ENCODE measurements around the gene STH.

The STH gene

GRCh38 chr17:46047856-46048255 is 48.8 kb downstream of the STH start:
- no peak for DNase-seq
